Rectal smooth muscle tissue (tissue), 1 donor: Measurements from ENCODE around the gene TFAP2A.

Experiments used
- H3K27ac ChIP-seq: one replicate; pipeline ENCODE4 v1.7.0; 2013; ENCODE audit warnings: low read depth, low read length, inconsistent platforms
- H3K27me3 ChIP-seq: one replicate; pipeline ENCODE4 v1.7.0; 2013; ENCODE audit warnings: low read length; ENCODE audit not compliant: control insufficient read depth, insufficient read depth
- H3K36me3 ChIP-seq: one replicate; pipeline ENCODE4 v1.7.0; 2013; ENCODE audit warnings: low read length; ENCODE audit not compliant: control insufficient read depth, insufficient read depth
- H3K4me1 ChIP-seq: one replicate; pipeline ENCODE4 v1.7.0; 2013; ENCODE audit warnings: low read length; ENCODE audit not compliant: control insufficient read depth, insufficient read depth
- H3K4me3 ChIP-seq: one replicate; pipeline ENCODE4 v1.7.0; 2013; ENCODE audit warnings: low read length
- H3K9ac ChIP-seq: one replicate; pipeline ENCODE4 v1.7.0; 2013; ENCODE audit warnings: low read length

The TFAP2A gene

GRCh38 chr6:10441655-10442009, 26.8 kb upstream of the TFAP2A start:
- Histone ChIP-seq H3K36me3 (no peaks in the 10 kb centered on the region), H3K4me1 (no peaks in the 10 kb centered on the region), H3K27ac (no peak overlapping the region), H3K27me3 (no peaks in the 10 kb centered on the region), H3K4me3 (no peak overlapping the region), H3K9ac (no peak overlapping the region)

- no peaks in the 10 kb centered on the region for H3K36me3 ChIP-seq
- H3K4me3 ChIP-seq: no peak overlapping the region
- no peak overlapping the region for H3K9ac ChIP-seq
- H3K27me3 ChIP-seq: no peaks in the 10 kb centered on the region
- H3K4me1 ChIP-seq: no peaks in the 10 kb centered on the region
- no peak overlapping the region for H3K27ac ChIP-seq
Observed at GRCh38 chr6:10441004-10441654, 26.3 kb upstream of the TFAP2A start.

GRCh38 chr6:10437891-10438290, 23.0 kb upstream of the TFAP2A start:
- Histone ChIP-seq H3K27me3 (no peaks in the 10 kb centered on the region), H3K9ac (no peak overlapping the region), H3K4me3 (no peak overlapping the region), H3K4me1 (no peaks in the 10 kb centered on the region), H3K36me3 (no peaks in the 10 kb centered on the region), H3K27ac (no peak overlapping the region)

GRCh38 chr6:10434235-10434634, 19.4 kb upstream of the TFAP2A start:
- Histone ChIP-seq H3K9ac (no peak overlapping the region), H3K4me3 (no peak overlapping the region), H3K27ac (no peak overlapping the region), H3K4me1 (no peaks in the 10 kb centered on the region), H3K36me3 (no peaks in the 10 kb centered on the region), H3K27me3 (no peaks in the 10 kb centered on the region)

- H3K27ac ChIP-seq: no peak overlapping the region
- no peaks in the 10 kb centered on the region for H3K4me1 ChIP-seq
- no peaks in the 10 kb centered on the region for H3K27me3 ChIP-seq
- no peak overlapping the region for H3K9ac ChIP-seq
- H3K36me3 ChIP-seq: no peaks in the 10 kb centered on the region
- no peak overlapping the region for H3K4me3 ChIP-seq
Observed at GRCh38 chr6:10433322-10433721, 18.4 kb upstream of the TFAP2A start.

- no peak overlapping the region for H3K4me3 ChIP-seq
- no peaks in the 10 kb centered on the region for H3K4me1 ChIP-seq
Observed at GRCh38 chr6:10431423-10432164, 16.7 kb upstream of the TFAP2A start.

GRCh38 chr6:10429638-10430427, 15.0 kb upstream of the TFAP2A start:
- Histone ChIP-seq H3K4me3 (no peak overlapping the region), H3K36me3 (no peaks in the 10 kb centered on the region), H3K27me3 (peaks cover 6% of the 10 kb centered on the region), H3K27ac (no peak overlapping the region), H3K4me1 (no peaks in the 10 kb centered on the region), H3K9ac (no peak overlapping the region)

More at GRCh38 chr6:10431423-10432164, 16.7 kb upstream of the TFAP2A start:
- H3K9ac ChIP-seq: no peak overlapping the region
- H3K36me3 ChIP-seq: no peaks in the 10 kb centered on the region
- H3K27ac ChIP-seq: no peak overlapping the region
- H3K27me3 ChIP-seq: no peaks in the 10 kb centered on the region

- H3K4me3 ChIP-seq: peak overlapping the region; percentile 40
- peaks cover 18% of the 10 kb centered on the region for H3K27me3 ChIP-seq
- no peak overlapping the region for H3K27ac ChIP-seq
- H3K4me1 ChIP-seq: no peaks in the 10 kb centered on the region
- H3K9ac ChIP-seq: no peak overlapping the region
- no peaks in the 10 kb centered on the region for H3K36me3 ChIP-seq
Observed at GRCh38 chr6:10426781-10427279, 12.0 kb upstream of the TFAP2A start.

- H3K27me3 ChIP-seq: peaks cover 24% of the 10 kb centered on the region
- H3K4me1 ChIP-seq: no peaks in the 10 kb centered on the region
- H3K27ac ChIP-seq: no peak overlapping the region
- H3K36me3 ChIP-seq: no peaks in the 10 kb centered on the region
- H3K9ac ChIP-seq: no peak overlapping the region
- peak overlapping the region; percentile 40 for H3K4me3 ChIP-seq
Observed at GRCh38 chr6:10425975-10426780, 11.3 kb upstream of the TFAP2A start.

GRCh38 chr6:10425176-10425974, 10.5 kb upstream of the TFAP2A start:
- H3K36me3 ChIP-seq: no peaks in the 10 kb centered on the region
- H3K27me3 ChIP-seq: peaks cover 30% of the 10 kb centered on the region
- H3K27ac ChIP-seq: no peak overlapping the region
- no peaks in the 10 kb centered on the region for H3K4me1 ChIP-seq
- peak overlapping the region; percentile 40 for H3K4me3 ChIP-seq
- no peak overlapping the region for H3K9ac ChIP-seq

GRCh38 chr6:10424040-10424439, 9.2 kb upstream of the TFAP2A start:
- no peaks in the 10 kb centered on the region for H3K36me3 ChIP-seq
- no peaks in the 10 kb centered on the region for H3K4me1 ChIP-seq
- no peak overlapping the region for H3K9ac ChIP-seq
- peaks cover 38% of the 10 kb centered on the region for H3K27me3 ChIP-seq
- no peak overlapping the region for H3K27ac ChIP-seq
- H3K4me3 ChIP-seq: no peak overlapping the region
